Measurements from ENCODE around the gene LRRC14B. TPM values are rescaled to one million over a fixed set of nuclear protein-coding genes. Genes with fewer than 3 reads are reported as not detected.
A peak's percentile ranks its signal among the peaks of the same experiment; 100 is the strongest.
"Not testable (repeated sequence)": the region's sequence is repeated elsewhere in the genome, so short reads cannot be mapped to it uniquely, and the experiment has no call there.

Gene LRRC14B
- total and polyA plus RNA-seq, 7 experiments from 2014 or later = 0.51 TPM; not detected in 6

- H3K9me3 Mint-ChIP-seq; CTCF ChIA-PET; H3K27me3 Mint-ChIP-seq; H3K4me3 ChIP-seq (ENCODE audit: low read length); H3K9me3 ChIP-seq (ENCODE audit: control insufficient read depth in 2 of 3, low read length in 3 of 3); H3K4me1 ChIP-seq (ENCODE audit: control insufficient read depth in 2 of 2, insufficient read depth in 2 of 2, low read length in 2 of 2); ATAC-seq; H3K27me3 ChIP-seq (ENCODE audit: control insufficient read depth in 2 of 2, insufficient read depth in 2 of 2, low read length in 2 of 2); DNase-seq; POLR2A ChIA-PET; H3K27ac ChIP-seq (ENCODE audit: low read depth, low read length): not testable (repeated sequence)
- Mint-ChIP-seq H3K36me3 (peaks cover 0 to 19% (median 10%) of the 10 kb centered on the region in 5 donors), H3K27ac (peak overlapping the region in 4 of 9 donors; percentile 5 to 67 (median 34)), H3K4me3 (peak overlapping the region in 7 of 10 donors; percentile 6 to 73 (median 44)), H3K4me1 (peaks cover 29 to 50% (median 42%) of the 10 kb centered on the region in 7 donors)
- H3K36me3 ChIP-seq (ENCODE audit: control insufficient read depth in 2 of 3, insufficient read depth in 3 of 3, low read length in 3 of 3) = peaks cover 0 to 17% (median 0%) of the 10 kb centered on the region in 3 experiments
- intact Hi-C loops (cut with micrococcal nuclease) = loop anchor here in 1 of 2 donors (5.0 kb wide), 1 partner anchor 226 kb away; the partner anchor contains the start of gene EXOC3
Observed at GRCh38 chr5:216076-216475, 24.8 kb downstream of the LRRC14B start.

GRCh38 chr5:217494-218456 lies 26.5 kb downstream of the LRRC14B start, which contains the start of the genes CCDC127 and SDHA:
Gene CCDC127 (minus strand): TSS chr5:218153. CDS start chr5:216849, 1,304 bp downstream.
Gene SDHA (plus strand): TSS chr5:218320. CDS start chr5:218356, 36 bp downstream.
- Histone ChIP-seq H3K4me1 (ENCODE audit: control insufficient read depth in 2 of 2, insufficient read depth in 2 of 2, low read length in 2 of 2) (peaks cover 13 to 14% of the 10 kb centered on the region in 2 donors), H3K4me3 (ENCODE audit: low read length) (peak within 1 kb of the TSS; percentile 65), H3K27ac (ENCODE audit: low read depth, low read length) (peak within 1 kb of the TSS; percentile 92), H3K36me3 (ENCODE audit: control insufficient read depth in 2 of 3, insufficient read depth in 3 of 3, low read length in 3 of 3) (peaks cover 0 to 17% (median 0%) of the 10 kb centered on the region in 3 experiments)
- not testable (repeated sequence) for H3K27me3 Mint-ChIP-seq; H3K9me3 ChIP-seq (ENCODE audit: control insufficient read depth in 2 of 3, low read length in 3 of 3); H3K9me3 Mint-ChIP-seq; H3K27me3 ChIP-seq (ENCODE audit: control insufficient read depth in 2 of 2, insufficient read depth in 2 of 2, low read length in 2 of 2)
- POLR2A ChIA-PET = interaction anchor here (0.6 to 3.8 kb wide), 8 partner anchors 15 to 1583 kb away, joined by 3 to 27 read pairs (median 4); partner anchors contain the start of genes NDUFS6 and PDCD6
- peaks cover 42 to 67% (median 55%) of the 10 kb centered on the region in 7 donors for H3K4me1 Mint-ChIP-seq
- intact Hi-C loops (cut with micrococcal nuclease) = loop anchor here (1.0 to 5.0 kb wide), 6 partner anchors 25 to 226 kb away; partner anchors contain the start of genes EXOC3 (in 2 of the 2) and PDCD6 (in 1 of the 2)
- peak; percentile 90 for ATAC-seq
- H3K4me3 Mint-ChIP-seq = peak within 1 kb of the TSS; percentile 93 to 97 (median 96)
- CTCF ChIA-PET = interaction anchor here (1.2 kb wide), 1 partner anchor 29 kb away, joined by 7 read pairs; no protein-coding TSS in a partner anchor
- H3K27ac Mint-ChIP-seq = peak within 1 kb of the TSS; percentile 87 to 97 (median 95)
- peaks cover 0 to 19% (median 10%) of the 10 kb centered on the region in 5 donors for H3K36me3 Mint-ChIP-seq
- peak; percentile 94 to 100 (median 98) for DNase-seq

GRCh38 chr5:218457-219291 lies 27.4 kb downstream of the LRRC14B start:
- ATAC-seq (peak; percentile 12), DNase-seq (peak in 8 of 9 donors; percentile 7 to 52 (median 11))
- H3K36me3 Mint-ChIP-seq = peaks cover 0 to 21% (median 8%) of the 10 kb centered on the region in 5 donors
- peaks cover 13 to 14% of the 10 kb centered on the region in 2 donors for H3K4me1 ChIP-seq (ENCODE audit: control insufficient read depth in 2 of 2, insufficient read depth in 2 of 2, low read length in 2 of 2)
- H3K27ac Mint-ChIP-seq = peak overlapping the region; percentile 87 to 96 (median 94)
- ChIA-PET CTCF (interaction anchor here (1.2 kb wide), 1 partner anchor 30 kb away, joined by 7 read pairs; no protein-coding TSS in a partner anchor), POLR2A (interaction anchor here (0.6 to 3.8 kb wide), 9 partner anchors 16 to 1582 kb away, joined by 3 to 27 read pairs (median 4); partner anchors contain the start of genes LRRC14B, NDUFS6 and PDCD6)
- peaks cover 0 to 14% (median 0%) of the 10 kb centered on the region in 3 experiments for H3K36me3 ChIP-seq (ENCODE audit: control insufficient read depth in 2 of 3, insufficient read depth in 3 of 3, low read length in 3 of 3)
- H3K9me3 Mint-ChIP-seq = no peaks in the 10 kb centered on the region
- intact Hi-C loops (cut with micrococcal nuclease) = loop anchor here (1.0 to 5.0 kb wide), 6 partner anchors 24 to 225 kb away; partner anchors contain the start of genes EXOC3 (in 2 of the 2) and PDCD6 (in 1 of the 2)
- no peaks in the 10 kb centered on the region for H3K9me3 ChIP-seq (ENCODE audit: control insufficient read depth in 2 of 3, low read length in 3 of 3)
- H3K27ac ChIP-seq (ENCODE audit: low read depth, low read length) = peak overlapping the region; percentile 92
- H3K27me3 ChIP-seq (ENCODE audit: control insufficient read depth in 2 of 2, insufficient read depth in 2 of 2, low read length in 2 of 2) = no peaks in the 10 kb centered on the region
- peaks cover 0 to 2% (median 0%) of the 10 kb centered on the region in 5 donors for H3K27me3 Mint-ChIP-seq
- H3K4me3 ChIP-seq (ENCODE audit: low read length) = peak overlapping the region; percentile 65
- H3K4me1 Mint-ChIP-seq = peaks cover 46 to 74% (median 60%) of the 10 kb centered on the region in 7 donors
- H3K4me3 Mint-ChIP-seq = peak overlapping the region; percentile 93 to 97 (median 96)

GRCh38 chr5:219460-219863 lies 28.2 kb downstream of the LRRC14B start:
- DNase-seq = peak in 8 of 9 donors; percentile 19 to 38 (median 28)
- H3K9me3 ChIP-seq (ENCODE audit: control insufficient read depth in 2 of 3, low read length in 3 of 3) = no peaks in the 10 kb centered on the region
- CTCF ChIA-PET = interaction anchor here (0.7 kb wide), 1 partner anchor 13 kb away, joined by 4 read pairs; no protein-coding TSS in a partner anchor
- intact Hi-C loops (cut with micrococcal nuclease) = loop anchor here (2.0 to 5.0 kb wide), 3 partner anchors 23 to 223 kb away; partner anchors contain the start of gene EXOC3 (in 1 of the 2)
- Mint-ChIP-seq H3K4me1 (peaks cover 40 to 69% (median 56%) of the 10 kb centered on the region in 7 donors), H3K36me3 (peaks cover 0 to 18% (median 5%) of the 10 kb centered on the region in 5 donors), H3K4me3 (peak overlapping the region; percentile 93 to 97 (median 96)), H3K27me3 (peaks cover 0 to 2% (median 0%) of the 10 kb centered on the region in 5 donors), H3K9me3 (no peaks in the 10 kb centered on the region), H3K27ac (peak overlapping the region; percentile 87 to 96 (median 94))
- H3K36me3 ChIP-seq (ENCODE audit: control insufficient read depth in 2 of 3, insufficient read depth in 3 of 3, low read length in 3 of 3) = peaks cover 0 to 15% (median 4%) of the 10 kb centered on the region in 3 experiments
- ATAC-seq = peak; percentile 25
- peaks cover 13 to 14% of the 10 kb centered on the region in 2 donors for H3K4me1 ChIP-seq (ENCODE audit: control insufficient read depth in 2 of 2, insufficient read depth in 2 of 2, low read length in 2 of 2)
- peak overlapping the region; percentile 65 for H3K4me3 ChIP-seq (ENCODE audit: low read length)
- no peaks in the 10 kb centered on the region for H3K27me3 ChIP-seq (ENCODE audit: control insufficient read depth in 2 of 2, insufficient read depth in 2 of 2, low read length in 2 of 2)
- peak overlapping the region; percentile 92 for H3K27ac ChIP-seq (ENCODE audit: low read depth, low read length)
- POLR2A ChIA-PET = interaction anchor here (0.5 to 3.8 kb wide), 6 partner anchors 17 to 1581 kb away, joined by 3 to 27 read pairs (median 6); partner anchors contain the start of genes LRRC14B and PDCD6

GRCh38 chr5:219991-220390 lies 28.7 kb downstream of the LRRC14B start:
- peak overlapping the region; percentile 87 to 96 (median 94) for H3K27ac Mint-ChIP-seq
- CTCF ChIA-PET = interaction anchor here (0.7 kb wide), 1 partner anchor 12 kb away, joined by 4 read pairs; no protein-coding TSS in a partner anchor
- H3K9me3 Mint-ChIP-seq = peaks cover 0 to 1% (median 0%) of the 10 kb centered on the region in 11 donors
- H3K4me1 ChIP-seq (ENCODE audit: control insufficient read depth in 2 of 2, insufficient read depth in 2 of 2, low read length in 2 of 2) = peaks cover 13 to 14% of the 10 kb centered on the region in 2 donors
- peak overlapping the region; percentile 92 for H3K27ac ChIP-seq (ENCODE audit: low read depth, low read length)
- POLR2A ChIA-PET = interaction anchor here (0.5 to 3.8 kb wide), 4 partner anchors 26 to 1581 kb away, joined by 3 to 27 read pairs (median 6); partner anchors contain the start of genes LRRC14B and PDCD6
- H3K27me3 Mint-ChIP-seq = peaks cover 0 to 2% (median 0%) of the 10 kb centered on the region in 5 donors
- intact Hi-C loops (cut with micrococcal nuclease) = loop anchor here (1.0 to 5.0 kb wide), 4 partner anchors 23 to 222 kb away; partner anchors contain the start of genes EXOC3 (in 1 of the 2) and PDCD6 (in 1 of the 2)
- H3K4me3 Mint-ChIP-seq = peak overlapping the region; percentile 93 to 97 (median 96)
- H3K36me3 Mint-ChIP-seq = peaks cover 0 to 19% (median 8%) of the 10 kb centered on the region in 5 donors
- ATAC-seq (peak; percentile 20), DNase-seq (peak in 7 of 9 donors; percentile 31 to 54 (median 41))
- H3K4me3 ChIP-seq (ENCODE audit: low read length) = peak overlapping the region; percentile 65
- H3K9me3 ChIP-seq (ENCODE audit: control insufficient read depth in 2 of 3, low read length in 3 of 3) = no peaks in the 10 kb centered on the region
- H3K27me3 ChIP-seq (ENCODE audit: control insufficient read depth in 2 of 2, insufficient read depth in 2 of 2, low read length in 2 of 2) = no peaks in the 10 kb centered on the region
- H3K36me3 ChIP-seq (ENCODE audit: control insufficient read depth in 2 of 3, insufficient read depth in 3 of 3, low read length in 3 of 3) = peaks cover 5 to 20% (median 9%) of the 10 kb centered on the region in 3 experiments
- H3K4me1 Mint-ChIP-seq = peaks cover 39 to 64% (median 52%) of the 10 kb centered on the region in 7 donors

Data from naive thymus-derived CD4-positive, alpha-beta T cell (primary cell).